H9 (cell line): ENCODE results near the gene LSM8. TPM values are rescaled to one million over a fixed set of nuclear protein-coding genes. Genes with fewer than 3 reads are reported as not detected.

Source experiments
- DNase-seq: peaks from one replicate; pipeline ENCODE4 v3.0.0-alpha.2; 2017
- H2AFZ ChIP-seq: one replicate; pipeline ENCODE4 v1.6.1; 2013; ENCODE audit warnings: mild to moderate bottlenecking, low read length, control low read depth, moderate library complexity
- H2AK5ac ChIP-seq: 2 replicates; pipeline ENCODE4 v1.6.1; 2013; ENCODE audit warnings: low read length, control low read depth, mixed read lengths; ENCODE audit not compliant: insufficient read length
- H2BK120ac ChIP-seq: one replicate; pipeline ENCODE4 v1.6.1; 2013; ENCODE audit warnings: low read depth, mild to moderate bottlenecking, low read length, control low read depth, inconsistent platforms; ENCODE audit not compliant: poor library complexity, severe bottlenecking
- H2BK12ac ChIP-seq: 2 replicates; pipeline ENCODE4 v1.6.1; 2013; ENCODE audit warnings: low read length, control low read depth, mixed read lengths, low read depth; ENCODE audit not compliant: insufficient read length
- H2BK15ac ChIP-seq: 2 replicates; pipeline ENCODE4 v1.6.1; 2013; ENCODE audit warnings: low read depth, low read length, control low read depth
- H2BK20ac ChIP-seq: one replicate; pipeline ENCODE4 v1.6.1; 2013; ENCODE audit warnings: low read depth, mild to moderate bottlenecking, low read length, control low read depth, inconsistent platforms; ENCODE audit not compliant: poor library complexity, severe bottlenecking
- H2BK5ac ChIP-seq: 2 replicates; pipeline ENCODE4 v1.6.1; 2013; ENCODE audit warnings: low read length, control low read depth, mixed read lengths; ENCODE audit not compliant: insufficient read length
- H3K14ac ChIP-seq: 2 replicates; pipeline ENCODE4 v1.6.1; 2013; ENCODE audit warnings: low read length, control low read depth; ENCODE audit not compliant: insufficient read depth
- H3K18ac ChIP-seq: 2 replicates; pipeline ENCODE4 v1.6.1; 2013; ENCODE audit warnings: low read depth, mild to moderate bottlenecking, mixed read lengths, low read length, control low read depth; ENCODE audit not compliant: insufficient read length
- H3K23ac ChIP-seq: 2 replicates; pipeline ENCODE4 v1.6.1; 2013; ENCODE audit warnings: low read length, control low read depth, mixed read lengths, low read depth; ENCODE audit not compliant: insufficient read length
- H3K23me2 ChIP-seq: 2 replicates; pipeline ENCODE4 v1.6.1; 2013; ENCODE audit warnings: low read depth, mild to moderate bottlenecking, mixed read lengths, low read length, control low read depth; ENCODE audit not compliant: insufficient read length, poor library complexity, severe bottlenecking
- H3K27ac ChIP-seq: 2 replicates; pipeline ENCODE4 v1.5.1; 2013; ENCODE audit warnings: low read length, control low read depth, mixed read lengths, low read depth; ENCODE audit not compliant: insufficient read length
- H3K27me3 ChIP-seq: 2 replicates; pipeline ENCODE4 v1.6.1; 2013; ENCODE audit warnings: low read length, control low read depth, inconsistent platforms; ENCODE audit not compliant: insufficient read depth
- H3K4ac ChIP-seq: 2 replicates; pipeline ENCODE4 v1.6.1; 2013; ENCODE audit warnings: low read depth, mild to moderate bottlenecking, control low read depth, inconsistent platforms, low read length, moderate library complexity
- H3K4me1 ChIP-seq: 2 replicates; pipeline ENCODE4 v1.6.1; 2013; ENCODE audit warnings: low read length, control low read depth, inconsistent platforms; ENCODE audit not compliant: insufficient read depth
- H3K4me2 ChIP-seq: 2 replicates; pipeline ENCODE4 v1.6.1; 2013; ENCODE audit warnings: low read length, control low read depth, mixed read lengths; ENCODE audit not compliant: insufficient read length, insufficient read depth
- H3K56ac ChIP-seq: 2 replicates; pipeline ENCODE4 v1.6.1; 2013; ENCODE audit warnings: low read depth, mild to moderate bottlenecking, mixed read lengths, low read length, control low read depth; ENCODE audit not compliant: insufficient read length
- H3K79me1 ChIP-seq: 2 replicates; pipeline ENCODE4 v1.6.1; 2013; ENCODE audit warnings: low read depth, mild to moderate bottlenecking, moderate library complexity, low read length, control low read depth, inconsistent platforms; ENCODE audit not compliant: insufficient read depth, poor library complexity, severe bottlenecking
- H3K79me2 ChIP-seq: 2 replicates; pipeline ENCODE4 v1.6.1; 2013; ENCODE audit warnings: low read length, control low read depth, inconsistent platforms; ENCODE audit not compliant: insufficient read depth
- H3K9ac ChIP-seq: 2 replicates; pipeline ENCODE4 v1.6.1; 2013; ENCODE audit warnings: low read length, control low read depth, mixed read lengths; ENCODE audit not compliant: insufficient read length; ENCODE audit errors: extremely low read depth
- H3K9me3 ChIP-seq: one replicate; pipeline ENCODE4 v1.6.1; 2013; ENCODE audit warnings: low read depth, low read length, inconsistent platforms; ENCODE audit not compliant: control insufficient read depth
- H3T11ph ChIP-seq: one replicate; pipeline ENCODE4 v1.6.1; 2013; ENCODE audit warnings: mild to moderate bottlenecking, low read length, control low read depth, inconsistent platforms
- H4K20me1 ChIP-seq: one replicate; pipeline ENCODE4 v1.6.1; 2013; ENCODE audit not compliant: control insufficient read depth, insufficient read length, insufficient read depth
- H4K5ac ChIP-seq: 2 replicates; pipeline ENCODE4 v1.6.1; 2013; ENCODE audit warnings: low read depth, mild to moderate bottlenecking, mixed read lengths, low read length, control low read depth; ENCODE audit not compliant: insufficient read length
- H4K8ac ChIP-seq: replicated peaks from 2 replicates; pipeline ENCODE4 v1.6.1; 2013; ENCODE audit warnings: low read length, control low read depth, mixed read lengths, low read depth; ENCODE audit not compliant: insufficient read length
- H4K91ac ChIP-seq: 2 replicates; pipeline ENCODE4 v1.6.1; 2013; ENCODE audit warnings: low read depth, mild to moderate bottlenecking, moderate library complexity, mixed read lengths, low read length, control low read depth; ENCODE audit not compliant: insufficient read length
- H3K27ac Mint-ChIP-seq, 3 experiments: 2 replicates in 2 of 3; 3 replicates in 1 of 3; pipeline ENCODE4 v1.8.0; 2020 to 2021; ENCODE audit warnings: mixed read lengths in 3 of 3, mild to moderate bottlenecking in 1 of 3, moderate library complexity in 1 of 3
- H3K27me3 Mint-ChIP-seq: 2 replicates; pipeline ENCODE4 v1.8.0; 2021; ENCODE audit warnings: low read depth, mild to moderate bottlenecking, moderate library complexity, mixed read lengths
- H3K36me3 Mint-ChIP-seq, 3 experiments: 2 replicates in 2 of 3; 3 replicates in 1 of 3; pipeline ENCODE4 v1.8.0; 2020 to 2021; ENCODE audit warnings: low read depth in 3 of 3, mixed read lengths in 3 of 3; ENCODE audit not compliant: insufficient read depth in 1 of 3
- H3K4me1 Mint-ChIP-seq, 2 experiments: 2 replicates each; pipeline ENCODE4 v1.8.0; 2020; ENCODE audit warnings: mixed read lengths in 2 of 2
- H3K4me3 Mint-ChIP-seq, 2 experiments: 2 replicates in 1 of 2; 3 replicates in 1 of 2; pipeline ENCODE4 v1.8.0; 2020 to 2021; ENCODE audit warnings: mild to moderate bottlenecking in 2 of 2, mixed read lengths in 2 of 2, moderate library complexity in 1 of 2
- H3K9me3 Mint-ChIP-seq, 2 experiments: 2 replicates in 1 of 2; 3 replicates in 1 of 2; pipeline ENCODE4 v1.8.0; 2020; ENCODE audit warnings: mild to moderate bottlenecking in 2 of 2, mixed read lengths in 2 of 2, moderate library complexity in 1 of 2
- CTCF ChIP-seq: fragments of 200-600 bp; sonication (generic); conservative IDR thresholded peaks from 3 replicates; pipeline ENCODE4 v1.8.0; 2021; ENCODE audit warnings: antibody characterized with exemption, mild to moderate bottlenecking
- total RNA-seq: library from RNA; stranded (reverse); gene quantifications from 2 replicates; pipeline ENCODE4 v1.2.1, GENCODE V29; 2021

LSM8 gene
- total RNA-seq, 1 experiment from 2014 or later = 51.8 TPM

GRCh38 chr7:118158766-118159165, 25.2 kb upstream of the LSM8 start:
- H3K36me3 Mint-ChIP-seq = peaks cover 10 to 25% (median 13%) of the 10 kb centered on the region in 3 experiments
- Histone ChIP-seq H4K8ac (no peak overlapping the region), H3K9me3 (peaks cover 7% of the 10 kb centered on the region), H2AFZ (no peak overlapping the region), H4K5ac (no peak overlapping the region), H2BK20ac (no peak overlapping the region), H2BK15ac (no peak overlapping the region), H3K4me1 (no peaks in the 10 kb centered on the region), H3K18ac (no peak overlapping the region), H3K23me2 (no peaks in the 10 kb centered on the region), H3T11ph (no peak overlapping the region), H2AK5ac (no peak overlapping the region), H2BK12ac (no peak overlapping the region), H3K4me2 (no peak overlapping the region), H3K14ac (no peak overlapping the region), H3K9ac (no peak overlapping the region), H4K91ac (no peak overlapping the region), H3K23ac (no peak overlapping the region), H3K27me3 (no peaks in the 10 kb centered on the region), H2BK5ac (no peak overlapping the region), H3K27ac (no peak overlapping the region), H3K56ac (no peak overlapping the region), H3K4ac (no peak overlapping the region), H3K79me1 (no peaks in the 10 kb centered on the region), H4K20me1 (no peaks in the 10 kb centered on the region), H3K79me2 (no peaks in the 10 kb centered on the region), H2BK120ac (no peak overlapping the region)
- H3K9me3 Mint-ChIP-seq = peaks cover 27 to 43% of the 10 kb centered on the region in 2 experiments
- no peaks in the 10 kb centered on the region; the same call in 1 of the 2 replicates for H3K27me3 Mint-ChIP-seq
- 0 out of 4 replicates have a peak, but pooled peaks cover 0 to 2% of the 10 kb centered on the region in 2 experiments for H3K4me1 Mint-ChIP-seq
- H3K27ac Mint-ChIP-seq = no peak overlapping the region
- no peak for DNase-seq
- H3K4me3 Mint-ChIP-seq = no peak overlapping the region
- no peak for TF ChIP-seq CTCF
